GM19035 (cell line): Measurements from ENCODE around the gene FAM156B.
A peak's percentile ranks its signal among the peaks of the same experiment; 100 is the strongest.
"Not testable (repeated sequence)": the region's sequence is repeated elsewhere in the genome, so short reads cannot be mapped to it uniquely, and the experiment has no call there.

Experiments used
- ATAC-seq: cut with Tn5 transposase; IDR thresholded peaks from one replicate; pipeline ENCODE4 v1.9.1; 2021; ENCODE audit not compliant: unreplicated experiment

FAM156B gene

GRCh38 chrX:52896855-52897709 is at the start of gene FAM156B:
FAM156B (plus strand) TSS chrX:52897330; CDS start chrX:52907226, 9,896 bp downstream.
- ATAC-seq: peak; percentile 90

- no peak for ATAC-seq
Observed at GRCh38 chrX:52852110-52852860, 44.8 kb upstream of the FAM156B start.

GRCh38 chrX:52856991-52857525 is 40.1 kb upstream of the FAM156B start:
- ATAC-seq: not testable (repeated sequence)

- ATAC-seq: no peak
Observed at GRCh38 chrX:52865343-52865998, 31.7 kb upstream of the FAM156B start.

GRCh38 chrX:52867610-52868348 is 29.4 kb upstream of the FAM156B start, which contains the start of gene XAGE3:
XAGE3 (minus strand) TSS chrX:52868083; CDS start chrX:52867133, 950 bp downstream.
- no peak for ATAC-seq

- ATAC-seq: no peak
Observed at GRCh38 chrX:52870046-52870445, 27.1 kb upstream of the FAM156B start.

- not testable (repeated sequence) for ATAC-seq
Observed at GRCh38 chrX:52873825-52874224, 23.3 kb upstream of the FAM156B start.

- ATAC-seq: no peak
Observed at GRCh38 chrX:52874661-52875060, 22.5 kb upstream of the FAM156B start.

GRCh38 chrX:52875436-52875835 is 21.7 kb upstream of the FAM156B start:
- not testable (repeated sequence) for ATAC-seq

GRCh38 chrX:52876386-52876785 is 20.7 kb upstream of the FAM156B start:
- ATAC-seq: not testable (repeated sequence)

- ATAC-seq: not testable (repeated sequence)
Observed at GRCh38 chrX:52887459-52887858, 9.7 kb upstream of the FAM156B start.

- not testable (repeated sequence) for ATAC-seq
Observed at GRCh38 chrX:52888090-52888489, 9.0 kb upstream of the FAM156B start.

- peak; percentile 18 for ATAC-seq
Observed at GRCh38 chrX:52896438-52896837, 692 bp upstream of the FAM156B start.

- not testable (repeated sequence) for ATAC-seq
Observed at GRCh38 chrX:52905531-52905930, 8.4 kb downstream of the FAM156B start.

- ATAC-seq: not testable (repeated sequence)
Observed at GRCh38 chrX:52906072-52906471, 8.9 kb downstream of the FAM156B start.

GRCh38 chrX:52907137-52907536 is 10.0 kb downstream of the FAM156B start:
- ATAC-seq: not testable (repeated sequence)

GRCh38 chrX:52907900-52908299 is 10.8 kb downstream of the FAM156B start:
- not testable (repeated sequence) for ATAC-seq

- not testable (repeated sequence) for ATAC-seq
Observed at GRCh38 chrX:52909313-52909969, 12.3 kb downstream of the FAM156B start.

- ATAC-seq: not testable (repeated sequence)
Observed at GRCh38 chrX:52913681-52914080, 16.6 kb downstream of the FAM156B start.

- ATAC-seq: not testable (repeated sequence)
Observed at GRCh38 chrX:52914704-52915103, 17.6 kb downstream of the FAM156B start.
